Endothelial cell (in vitro differentiated cells): ENCODE measurements around the gene SETDB2. TPM values are rescaled to one million over a fixed set of nuclear protein-coding genes. Genes with fewer than 3 reads are reported as not detected.

Source experiments
- DNase-seq: peaks from one replicate; pipeline ENCODE4 v3.0.0; 2021; ENCODE audit warnings: low spot score
- H3K27ac Mint-ChIP-seq: one replicate; pipeline ENCODE4 v1.8.0; 2021; ENCODE audit warnings: mixed read lengths, inconsistent platforms; ENCODE audit not compliant: unreplicated experiment
- H3K27me3 Mint-ChIP-seq: one replicate; pipeline ENCODE4 v1.8.0; 2021; ENCODE audit warnings: mild to moderate bottlenecking, moderate library complexity, mixed read lengths, inconsistent platforms; ENCODE audit not compliant: unreplicated experiment
- H3K36me3 Mint-ChIP-seq: one replicate; pipeline ENCODE4 v1.8.0; 2021; ENCODE audit warnings: mild to moderate bottlenecking, low read depth, mixed read lengths, inconsistent platforms; ENCODE audit not compliant: unreplicated experiment
- H3K4me1 Mint-ChIP-seq: one replicate; pipeline ENCODE4 v1.8.0; 2021; ENCODE audit warnings: mild to moderate bottlenecking, mixed read lengths, inconsistent platforms; ENCODE audit not compliant: unreplicated experiment
- H3K4me3 Mint-ChIP-seq: one replicate; pipeline ENCODE4 v1.8.0; 2021; ENCODE audit warnings: mild to moderate bottlenecking, mixed read lengths, inconsistent platforms; ENCODE audit not compliant: unreplicated experiment
- H3K9me3 Mint-ChIP-seq: one replicate; pipeline ENCODE4 v1.8.0; 2021; ENCODE audit warnings: mixed read lengths, inconsistent platforms; ENCODE audit not compliant: unreplicated experiment
- total RNA-seq: library from RNA; stranded (reverse); fragmentation: NEBNext Ultra II Directional; extraction: Animal tissue kit (Norgen Biotek cat#: 25700); gene quantifications from one replicate; pipeline ENCODE4 v1.2.1, GENCODE V29; 2021; ENCODE audit not compliant: unreplicated experiment
- TF ChIP-seq, protein P1 (sequence below): fragments of 200-600 bp; sonication (generic); IDR thresholded peaks from one replicate; pipeline ENCODE4 v1.5.0; 2021; ENCODE audit warnings: antibody characterized with exemption; ENCODE audit not compliant: unreplicated experiment

Gene SETDB2
- total RNA-seq, 1 donor from 2014 or later: 8.9 TPM

DNA sequence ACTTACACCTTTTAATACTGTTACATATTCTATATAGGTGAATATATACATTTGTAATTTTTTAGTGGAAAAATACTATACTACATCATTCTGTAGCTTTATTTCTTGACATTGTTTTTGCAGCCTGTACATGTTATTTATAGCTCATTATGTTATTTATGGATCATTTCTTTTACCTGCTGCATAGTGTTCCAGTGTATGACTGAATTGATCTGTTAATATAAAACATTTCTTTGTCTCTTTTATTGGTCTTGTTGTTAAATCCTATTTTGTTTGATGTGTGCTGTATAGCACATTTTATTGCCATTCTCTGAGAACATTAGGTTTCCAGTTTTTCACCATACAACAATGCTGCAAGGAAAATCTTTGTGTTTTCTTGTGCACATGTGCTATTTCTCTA lies 2.4 kb downstream of the SETDB2 start:
- no peaks in the 10 kb centered on the region for H3K36me3 Mint-ChIP-seq
- no peaks in the 10 kb centered on the region for H3K9me3 Mint-ChIP-seq
- H3K4me1 Mint-ChIP-seq: peaks cover 12% of the 10 kb centered on the region
- DNase-seq: no peak
- no peak overlapping the region for H3K4me3 Mint-ChIP-seq
- TF ChIP-seq, protein P1, sequence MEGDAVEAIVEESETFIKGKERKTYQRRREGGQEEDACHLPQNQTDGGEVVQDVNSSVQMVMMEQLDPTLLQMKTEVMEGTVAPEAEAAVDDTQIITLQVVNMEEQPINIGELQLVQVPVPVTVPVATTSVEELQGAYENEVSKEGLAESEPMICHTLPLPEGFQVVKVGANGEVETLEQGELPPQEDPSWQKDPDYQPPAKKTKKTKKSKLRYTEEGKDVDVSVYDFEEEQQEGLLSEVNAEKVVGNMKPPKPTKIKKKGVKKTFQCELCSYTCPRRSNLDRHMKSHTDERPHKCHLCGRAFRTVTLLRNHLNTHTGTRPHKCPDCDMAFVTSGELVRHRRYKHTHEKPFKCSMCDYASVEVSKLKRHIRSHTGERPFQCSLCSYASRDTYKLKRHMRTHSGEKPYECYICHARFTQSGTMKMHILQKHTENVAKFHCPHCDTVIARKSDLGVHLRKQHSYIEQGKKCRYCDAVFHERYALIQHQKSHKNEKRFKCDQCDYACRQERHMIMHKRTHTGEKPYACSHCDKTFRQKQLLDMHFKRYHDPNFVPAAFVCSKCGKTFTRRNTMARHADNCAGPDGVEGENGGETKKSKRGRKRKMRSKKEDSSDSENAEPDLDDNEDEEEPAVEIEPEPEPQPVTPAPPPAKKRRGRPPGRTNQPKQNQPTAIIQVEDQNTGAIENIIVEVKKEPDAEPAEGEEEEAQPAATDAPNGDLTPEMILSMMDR: no peak
- no peak overlapping the region for H3K27ac Mint-ChIP-seq
- H3K27me3 Mint-ChIP-seq: peaks cover 4% of the 10 kb centered on the region

DNA sequence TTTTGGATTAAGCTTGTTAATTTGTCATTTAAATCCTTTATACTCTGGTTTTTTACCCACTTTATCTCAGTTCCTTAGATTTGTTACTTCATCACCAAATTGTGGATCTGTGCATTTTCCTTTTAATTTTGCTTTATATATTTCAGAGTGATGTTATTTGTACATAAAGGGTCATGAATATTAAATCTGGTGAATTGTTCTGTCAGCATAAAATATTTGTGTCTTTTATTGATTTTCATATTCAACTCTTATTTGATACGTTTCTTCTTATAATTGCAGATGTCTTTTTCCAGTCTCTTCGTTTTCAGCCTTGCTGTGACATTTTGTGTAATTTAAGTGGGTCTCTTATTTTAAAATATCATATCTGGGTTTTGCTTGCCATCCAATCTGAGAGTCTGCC lies 4.7 kb downstream of the SETDB2 start:
- H3K9me3 Mint-ChIP-seq: no peaks in the 10 kb centered on the region
- peaks cover 4% of the 10 kb centered on the region for H3K36me3 Mint-ChIP-seq
- H3K27ac Mint-ChIP-seq: no peak overlapping the region
- peaks cover under 1% of the 10 kb centered on the region for H3K27me3 Mint-ChIP-seq
- H3K4me1 Mint-ChIP-seq: peaks cover 9% of the 10 kb centered on the region
- TF ChIP-seq, protein P1: no peak
- DNase-seq: no peak
- H3K4me3 Mint-ChIP-seq: no peak overlapping the region

DNA sequence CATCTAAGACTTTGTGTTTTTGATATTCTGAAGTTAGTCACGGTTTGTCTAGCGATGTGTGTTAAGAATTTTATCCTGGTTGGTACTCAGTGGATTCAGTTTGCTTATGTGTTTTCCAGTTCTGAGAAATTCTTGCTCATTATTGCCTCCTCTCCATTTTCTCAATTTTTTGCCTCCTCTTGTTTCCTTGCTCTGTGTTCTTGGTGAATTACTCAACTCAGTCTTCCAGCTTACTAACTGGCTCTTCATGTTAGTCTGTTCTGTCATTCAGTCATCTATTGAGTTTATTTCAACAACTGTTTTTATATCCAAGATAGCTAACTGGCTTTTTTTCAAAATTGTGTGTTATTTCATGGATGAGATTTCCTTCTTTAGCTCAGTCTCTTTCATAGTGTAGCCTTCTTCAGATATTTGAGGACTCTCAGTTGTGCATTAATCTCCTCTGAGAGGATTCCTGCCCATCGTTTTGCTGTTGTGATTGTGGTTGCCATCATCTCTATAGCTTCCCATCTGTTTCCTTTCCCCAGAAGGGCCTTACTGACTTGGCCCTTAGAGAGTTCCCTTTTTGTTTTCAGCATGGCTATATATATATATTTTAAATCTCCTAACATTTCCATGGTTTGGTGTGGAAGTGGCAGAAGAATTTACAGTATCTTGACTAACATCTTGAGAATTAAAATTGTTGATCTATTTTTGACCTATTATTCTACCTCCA lies 6.2 kb downstream of the SETDB2 start:
- TF ChIP-seq, protein P1: no peak

DNA sequence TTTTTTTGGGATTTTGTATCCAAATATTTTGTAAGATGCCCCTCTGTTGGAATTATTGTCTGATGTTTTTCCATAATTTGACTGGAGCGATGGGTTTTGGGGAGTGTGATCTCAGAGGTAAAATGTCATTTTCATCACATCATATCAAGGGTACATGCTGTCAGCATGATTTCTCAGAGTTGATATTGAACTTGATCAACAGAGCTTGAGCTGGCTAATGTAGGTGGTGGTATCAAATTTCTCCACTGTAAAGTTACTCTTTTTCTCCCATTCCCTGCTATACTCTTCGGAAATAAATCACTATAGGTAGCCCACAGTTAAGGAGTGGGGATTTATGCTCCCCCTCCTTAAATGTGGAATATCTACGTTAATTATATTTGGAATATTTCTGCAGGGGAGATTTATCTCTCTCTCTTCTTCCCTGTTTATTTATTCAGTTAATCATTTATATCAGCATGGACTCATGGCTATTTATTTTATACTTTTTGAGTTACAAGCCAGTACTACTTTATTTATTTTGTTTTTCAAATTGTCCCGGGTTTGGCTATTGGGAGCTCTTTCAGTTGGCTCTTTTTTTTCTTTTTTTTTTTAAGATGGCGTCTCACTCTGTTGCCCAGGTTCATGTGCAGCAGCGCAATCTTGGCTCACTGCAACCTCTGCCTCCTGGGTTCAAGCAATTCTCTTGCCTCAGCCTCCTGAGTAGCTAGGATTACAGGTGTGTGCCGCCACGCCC lies 8.8 kb downstream of the SETDB2 start:
- Mint-ChIP-seq H3K4me1 (peaks cover 4% of the 10 kb centered on the region), H3K4me3 (no peak overlapping the region), H3K9me3 (no peaks in the 10 kb centered on the region), H3K36me3 (peaks cover 4% of the 10 kb centered on the region), H3K27ac (no peak overlapping the region), H3K27me3 (no peaks in the 10 kb centered on the region)
- no peak for DNase-seq
- TF ChIP-seq, protein P1: no peak

More for the DNA sequence above, 6.2 kb downstream of the SETDB2 start:
- Mint-ChIP-seq H3K4me3 (no peak overlapping the region), H3K27ac (peak overlapping the region; percentile 28), H3K9me3 (no peaks in the 10 kb centered on the region), H3K4me1 (peaks cover 4% of the 10 kb centered on the region), H3K36me3 (peaks cover 4% of the 10 kb centered on the region), H3K27me3 (no peaks in the 10 kb centered on the region)
- DNase-seq: no peak

DNA sequence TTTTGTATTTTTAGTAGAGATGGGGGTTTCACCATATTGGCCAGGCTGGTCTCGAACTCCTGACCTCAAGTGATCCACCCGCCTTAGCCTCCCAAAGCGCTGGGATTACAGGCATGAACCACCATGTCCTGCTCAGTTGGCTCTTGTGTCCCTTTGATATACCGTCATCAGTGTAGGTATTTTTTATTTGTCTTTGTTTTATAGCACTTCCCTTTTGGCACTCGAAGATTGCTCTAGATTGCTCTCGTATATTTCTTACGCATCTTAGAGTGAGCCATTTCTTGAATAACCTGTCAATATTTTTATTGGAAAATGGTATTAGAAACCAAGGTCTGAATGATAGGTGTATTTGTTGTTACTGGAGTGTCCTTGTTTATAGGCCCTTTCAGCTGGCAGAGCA lies 9.4 kb downstream of the SETDB2 start:
- Mint-ChIP-seq H3K4me1 (peaks cover 5% of the 10 kb centered on the region), H3K36me3 (peaks cover 4% of the 10 kb centered on the region), H3K27me3 (no peaks in the 10 kb centered on the region), H3K9me3 (no peaks in the 10 kb centered on the region), H3K4me3 (no peak overlapping the region), H3K27ac (no peak overlapping the region)
- TF ChIP-seq, protein P1: no peak
- DNase-seq: no peak
